Loucy (cell line): Measurements from ENCODE around the gene ZNF609.

ENCODE experiments used
- EZH2phosphoT487 ChIP-seq: fragments of 200-600 bp; IDR thresholded peaks from 2 replicates; pipeline ENCODE4 v1.6.1; 2018; ENCODE audit warnings: antibody characterized with exemption, mild to moderate bottlenecking, moderate library complexity, borderline replicate concordance
- TF ChIP-seq, protein P1 (sequence below): fragments of 200-600 bp; sonication (generic); conservative IDR thresholded peaks from 2 replicates; pipeline ENCODE4 v1.5.1; 2014; ENCODE audit warnings: mild to moderate bottlenecking, antibody characterized with exemption, low read length

DNA sequence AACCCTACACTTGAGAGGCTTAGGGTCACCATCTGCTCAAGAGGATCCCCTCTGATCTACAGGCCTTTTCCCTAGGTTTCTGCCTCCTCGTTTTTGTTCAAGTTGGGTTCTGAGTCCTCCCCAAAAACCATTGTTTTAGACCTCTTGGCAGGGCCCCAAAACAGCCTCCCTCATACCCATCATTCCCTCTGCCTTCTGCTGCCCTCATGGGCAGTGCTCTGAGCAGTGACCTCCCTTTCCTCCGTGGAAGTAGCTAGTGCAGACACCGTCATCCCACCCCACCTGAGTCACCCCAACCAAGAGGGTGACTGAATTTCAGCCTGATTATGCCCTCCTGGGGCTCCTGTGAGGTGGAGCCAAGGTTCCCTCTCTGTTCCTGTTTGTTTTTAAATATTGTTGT lies 223.0 kb downstream of the ZNF609 start:
- TF ChIP-seq, protein P1, sequence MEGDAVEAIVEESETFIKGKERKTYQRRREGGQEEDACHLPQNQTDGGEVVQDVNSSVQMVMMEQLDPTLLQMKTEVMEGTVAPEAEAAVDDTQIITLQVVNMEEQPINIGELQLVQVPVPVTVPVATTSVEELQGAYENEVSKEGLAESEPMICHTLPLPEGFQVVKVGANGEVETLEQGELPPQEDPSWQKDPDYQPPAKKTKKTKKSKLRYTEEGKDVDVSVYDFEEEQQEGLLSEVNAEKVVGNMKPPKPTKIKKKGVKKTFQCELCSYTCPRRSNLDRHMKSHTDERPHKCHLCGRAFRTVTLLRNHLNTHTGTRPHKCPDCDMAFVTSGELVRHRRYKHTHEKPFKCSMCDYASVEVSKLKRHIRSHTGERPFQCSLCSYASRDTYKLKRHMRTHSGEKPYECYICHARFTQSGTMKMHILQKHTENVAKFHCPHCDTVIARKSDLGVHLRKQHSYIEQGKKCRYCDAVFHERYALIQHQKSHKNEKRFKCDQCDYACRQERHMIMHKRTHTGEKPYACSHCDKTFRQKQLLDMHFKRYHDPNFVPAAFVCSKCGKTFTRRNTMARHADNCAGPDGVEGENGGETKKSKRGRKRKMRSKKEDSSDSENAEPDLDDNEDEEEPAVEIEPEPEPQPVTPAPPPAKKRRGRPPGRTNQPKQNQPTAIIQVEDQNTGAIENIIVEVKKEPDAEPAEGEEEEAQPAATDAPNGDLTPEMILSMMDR, result no peak
- no peak for TF ChIP-seq EZH2phosphoT487
